ENCODE results near the gene FBXO24.

GRCh38 chr7:100591596-100591995, 5.5 kb downstream of the FBXO24 start:
- no peak for TF ChIP-seq RBAK (tag by site-specific recombination; IDR thresholded peaks at IDR 0.05)
- TF ChIP-seq CTCF (tag by site-specific recombination; IDR thresholded peaks at IDR 0.05), result no peak
- TF ChIP-seq ZBTB20 (tag by site-specific recombination; IDR thresholded peaks at IDR 0.05), result no peak
- TF ChIP-seq SP2 (tag by site-specific recombination; IDR thresholded peaks at IDR 0.05), result no peak
- no peak for TF ChIP-seq PRDM10 (tag by site-specific recombination; IDR thresholded peaks at IDR 0.05)
- no peak for TF ChIP-seq PATZ1 (tag by site-specific recombination; IDR thresholded peaks at IDR 0.05)
- TF ChIP-seq BCL6B (tag by site-specific recombination; IDR thresholded peaks at IDR 0.05), result no peak
- TF ChIP-seq ZNF768 (tag by site-specific recombination; IDR thresholded peaks at IDR 0.05), result no peak
- no peak for TF ChIP-seq ZXDB (tag by site-specific recombination; IDR thresholded peaks at IDR 0.05)
- no peak for TF ChIP-seq YY1 (tag by site-specific recombination; IDR thresholded peaks at IDR 0.05)
- no peak for TF ChIP-seq ZNF626 (tag by site-specific recombination; IDR thresholded peaks at IDR 0.05)
- no peak for TF ChIP-seq SETDB1 (IDR thresholded peaks at IDR 0.05; ENCODE audit: insufficient read length, low read length)
